Nephron progenitor cell (in vitro differentiated cells): ENCODE measurements around the gene LY6G5C.

Experiments
- DNase-seq: peaks from one replicate; pipeline ENCODE4 v3.0.0; 2021
- H3K27ac Mint-ChIP-seq: 2 replicates; pipeline ENCODE4 v1.8.0; 2021; ENCODE audit warnings: mild to moderate bottlenecking, moderate library complexity, mixed read lengths
- H3K27me3 Mint-ChIP-seq: 2 replicates; pipeline ENCODE4 v1.8.0; 2021; ENCODE audit warnings: mild to moderate bottlenecking, low read depth, mixed read lengths; ENCODE audit not compliant: poor library complexity
- H3K36me3 Mint-ChIP-seq: 2 replicates; pipeline ENCODE4 v1.8.0; 2021; ENCODE audit warnings: low read depth, mixed read lengths
- H3K4me1 Mint-ChIP-seq: 2 replicates; pipeline ENCODE4 v1.8.0; 2021; ENCODE audit warnings: mixed read lengths
- H3K4me3 Mint-ChIP-seq: 2 replicates; pipeline ENCODE4 v1.8.0; 2021; ENCODE audit warnings: mild to moderate bottlenecking, moderate library complexity, mixed read lengths
- H3K9me3 Mint-ChIP-seq: 2 replicates; pipeline ENCODE4 v1.8.0; 2021; ENCODE audit warnings: mild to moderate bottlenecking, moderate library complexity, mixed read lengths
- TF ChIP-seq, protein P1 (sequence below): fragments of 200-600 bp; sonication (generic); IDR thresholded peaks from 2 replicates; pipeline ENCODE4 v1.5.0; 2021; ENCODE audit warnings: antibody characterized with exemption

LY6G5C gene

GRCh38 chr6:31666337-31666965 lies 14.4 kb downstream of the LY6G5C start:
- Mint-ChIP-seq H3K4me1 (peaks cover 51% of the 10 kb centered on the region), H3K9me3 (no peaks in the 10 kb centered on the region), H3K27ac (peak overlapping the region; percentile 96), H3K36me3 (peaks cover 57% of the 10 kb centered on the region), H3K27me3 (peaks cover 8% of the 10 kb centered on the region), H3K4me3 (peak overlapping the region; percentile 93)
- TF ChIP-seq, protein P1, sequence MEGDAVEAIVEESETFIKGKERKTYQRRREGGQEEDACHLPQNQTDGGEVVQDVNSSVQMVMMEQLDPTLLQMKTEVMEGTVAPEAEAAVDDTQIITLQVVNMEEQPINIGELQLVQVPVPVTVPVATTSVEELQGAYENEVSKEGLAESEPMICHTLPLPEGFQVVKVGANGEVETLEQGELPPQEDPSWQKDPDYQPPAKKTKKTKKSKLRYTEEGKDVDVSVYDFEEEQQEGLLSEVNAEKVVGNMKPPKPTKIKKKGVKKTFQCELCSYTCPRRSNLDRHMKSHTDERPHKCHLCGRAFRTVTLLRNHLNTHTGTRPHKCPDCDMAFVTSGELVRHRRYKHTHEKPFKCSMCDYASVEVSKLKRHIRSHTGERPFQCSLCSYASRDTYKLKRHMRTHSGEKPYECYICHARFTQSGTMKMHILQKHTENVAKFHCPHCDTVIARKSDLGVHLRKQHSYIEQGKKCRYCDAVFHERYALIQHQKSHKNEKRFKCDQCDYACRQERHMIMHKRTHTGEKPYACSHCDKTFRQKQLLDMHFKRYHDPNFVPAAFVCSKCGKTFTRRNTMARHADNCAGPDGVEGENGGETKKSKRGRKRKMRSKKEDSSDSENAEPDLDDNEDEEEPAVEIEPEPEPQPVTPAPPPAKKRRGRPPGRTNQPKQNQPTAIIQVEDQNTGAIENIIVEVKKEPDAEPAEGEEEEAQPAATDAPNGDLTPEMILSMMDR = no peak
- DNase-seq = no peak

GRCh38 chr6:31665501-31666336 lies 15.1 kb downstream of the LY6G5C start, which contains the start of gene CSNK2B:
CSNK2B (plus strand) TSS chr6:31666080; CDS start chr6:31666832, 752 bp downstream.
- Mint-ChIP-seq H3K4me1 (peaks cover 58% of the 10 kb centered on the region), H3K27me3 (peaks cover 8% of the 10 kb centered on the region), H3K27ac (peak within 1 kb of the TSS; percentile 96), H3K4me3 (peak within 1 kb of the TSS; percentile 93), H3K36me3 (peaks cover 50% of the 10 kb centered on the region), H3K9me3 (no peaks in the 10 kb centered on the region)
- TF ChIP-seq, protein P1 = no peak
- DNase-seq = peak; percentile 95

DNA sequence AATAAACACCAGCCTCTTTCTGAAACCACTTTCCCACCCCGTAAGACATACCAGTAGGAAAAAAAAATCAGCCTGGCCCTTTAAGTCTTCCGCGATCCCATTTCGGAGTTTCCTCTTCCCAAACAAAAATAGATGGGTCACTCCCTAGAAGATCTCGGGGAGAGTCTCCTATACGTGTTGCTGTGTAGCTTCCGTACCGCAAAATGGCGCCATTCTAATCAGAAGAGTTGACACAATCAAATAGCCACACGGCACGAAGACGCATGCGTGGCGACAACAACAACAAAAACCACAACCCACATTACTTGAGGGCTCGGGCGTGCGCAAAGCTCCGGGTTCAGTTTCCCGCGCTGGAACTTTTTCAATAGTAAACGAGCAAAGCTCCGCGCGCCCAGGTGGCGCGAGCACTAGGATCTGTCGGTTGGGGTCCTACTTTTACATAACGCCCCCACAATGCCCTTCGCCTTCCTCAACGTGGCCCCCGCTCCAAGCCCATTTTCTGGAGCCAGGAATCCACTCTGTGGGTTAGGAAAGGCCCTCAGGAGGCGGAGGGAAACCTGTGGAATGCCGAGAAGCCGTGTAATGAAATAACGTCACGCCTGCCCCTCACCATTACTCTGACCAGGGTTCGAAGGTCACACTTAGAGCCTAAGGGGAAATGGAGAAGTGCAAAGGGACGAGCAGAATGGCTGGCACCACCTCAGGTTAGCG lies 15.9 kb downstream of the LY6G5C start, which contains the start of gene GPANK1:
Gene GPANK1, minus strand, starts transcription at position 208 of the 711 bp plus-strand sequence. CDS start 519 bp downstream, outside the sequence.
- DNase-seq = peak; percentile 68
- Mint-ChIP-seq H3K4me3 (peak within 1 kb of the TSS; percentile 93), H3K36me3 (peaks cover 43% of the 10 kb centered on the region), H3K4me1 (peaks cover 65% of the 10 kb centered on the region), H3K27me3 (peaks cover 8% of the 10 kb centered on the region), H3K9me3 (no peaks in the 10 kb centered on the region), H3K27ac (peak within 1 kb of the TSS; percentile 96)
- TF ChIP-seq, protein P1 = no peak

DNA sequence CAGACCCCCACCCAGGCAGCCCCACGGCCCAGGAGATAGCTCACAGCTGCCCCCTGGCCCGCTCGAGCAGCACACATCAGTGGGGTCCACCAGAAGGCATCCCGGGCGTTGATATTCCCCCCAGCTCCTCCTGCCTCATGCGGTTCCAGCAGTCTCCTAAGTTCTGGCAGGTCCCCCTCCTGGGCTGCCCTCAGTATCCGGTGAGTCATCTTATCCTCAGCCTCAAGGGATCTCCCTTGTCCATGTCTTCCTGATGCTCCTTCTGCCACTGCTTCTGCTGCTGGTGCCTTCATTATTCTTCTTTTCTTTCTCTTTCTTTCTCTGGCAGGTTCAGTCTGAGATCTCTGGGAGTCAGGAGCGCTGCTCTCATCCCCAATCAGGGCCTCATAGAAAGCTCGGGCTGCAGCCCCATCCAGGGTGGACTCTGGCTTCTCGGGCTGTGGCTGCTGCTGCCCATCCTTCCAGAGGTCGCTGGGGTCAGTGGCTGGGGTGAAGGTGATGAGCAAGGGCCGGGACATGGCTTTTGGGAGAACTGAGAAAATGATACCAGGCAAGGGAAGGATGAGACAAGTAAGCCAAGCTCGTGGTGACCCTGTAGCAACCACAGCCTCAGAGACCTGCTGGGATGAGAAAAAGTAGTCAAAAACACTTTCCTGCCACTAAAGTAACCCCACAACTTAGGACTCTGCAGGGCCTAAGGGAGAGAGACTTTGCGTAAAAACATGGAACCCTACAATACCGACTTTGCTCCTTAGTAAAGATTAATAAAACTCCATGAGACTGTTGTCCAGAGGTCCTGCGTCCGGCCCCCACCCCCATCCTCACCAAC lies 16.7 kb downstream of the LY6G5C start:
- TF ChIP-seq, protein P1 = no peak
- Mint-ChIP-seq H3K4me3 (peak overlapping the region; percentile 93), H3K27ac (peak overlapping the region; percentile 96), H3K4me1 (peaks cover 73% of the 10 kb centered on the region), H3K9me3 (no peaks in the 10 kb centered on the region), H3K27me3 (peaks cover 8% of the 10 kb centered on the region), H3K36me3 (peaks cover 43% of the 10 kb centered on the region)
- DNase-seq = no peak
